OCI-LY7 (cell line): Measurements from ENCODE around the gene FGD4.

Experiments used
- EZH2phosphoT487 ChIP-seq: fragments of 200-600 bp; sonication (generic); IDR thresholded peaks from 2 replicates; pipeline ENCODE4 v1.6.1; 2018; ENCODE audit warnings: low read depth, borderline replicate concordance, mild to moderate bottlenecking, mixed run types, antibody characterized with exemption, low read length, moderate library complexity, mixed read lengths
- TF ChIP-seq, protein P1 (sequence below): fragments of 200-600 bp; sonication (generic); conservative IDR thresholded peaks from 2 replicates; pipeline ENCODE4 v1.5.1; 2014; ENCODE audit warnings: mild to moderate bottlenecking, antibody characterized with exemption, low read length, moderate library complexity, mixed read lengths

DNA sequence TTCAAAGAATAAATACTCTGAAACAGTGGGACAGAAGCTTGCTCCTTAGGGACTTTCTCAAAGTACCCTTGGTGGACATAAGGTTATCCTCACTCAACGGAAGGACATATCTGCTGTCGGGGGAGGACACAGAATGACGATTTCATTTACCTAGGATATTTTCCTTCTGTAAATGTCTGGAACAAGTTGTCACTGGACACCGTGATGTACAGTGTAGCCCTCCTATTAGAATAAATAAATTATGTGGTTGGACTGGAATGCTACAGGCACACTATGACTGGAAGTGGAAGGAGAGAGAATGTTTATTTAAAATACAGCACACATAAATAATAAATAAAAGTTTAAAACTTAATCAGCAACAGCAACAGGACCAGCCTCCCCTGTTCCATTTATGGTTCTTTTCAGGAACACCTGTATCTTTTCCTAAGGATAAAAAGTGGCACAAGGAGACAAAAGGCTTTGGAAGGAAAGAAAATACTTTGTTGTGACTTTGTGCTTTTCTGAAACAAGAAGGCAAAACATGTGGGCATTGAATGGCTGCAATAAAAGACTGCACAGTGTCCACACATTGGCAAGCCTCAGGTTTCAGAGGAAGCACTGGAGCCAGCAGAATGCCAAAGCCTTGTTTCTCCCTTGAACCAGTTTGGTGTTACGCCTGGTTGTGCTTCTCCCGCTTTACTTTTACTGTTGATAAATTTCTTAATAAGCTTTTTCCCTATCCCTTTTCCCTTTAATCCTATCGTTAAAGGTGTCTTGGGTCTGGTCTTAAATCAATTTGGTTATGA, 36.8 kb downstream of the FGD4 start:
- TF ChIP-seq EZH2phosphoT487: no peak
- TF ChIP-seq, protein P1, sequence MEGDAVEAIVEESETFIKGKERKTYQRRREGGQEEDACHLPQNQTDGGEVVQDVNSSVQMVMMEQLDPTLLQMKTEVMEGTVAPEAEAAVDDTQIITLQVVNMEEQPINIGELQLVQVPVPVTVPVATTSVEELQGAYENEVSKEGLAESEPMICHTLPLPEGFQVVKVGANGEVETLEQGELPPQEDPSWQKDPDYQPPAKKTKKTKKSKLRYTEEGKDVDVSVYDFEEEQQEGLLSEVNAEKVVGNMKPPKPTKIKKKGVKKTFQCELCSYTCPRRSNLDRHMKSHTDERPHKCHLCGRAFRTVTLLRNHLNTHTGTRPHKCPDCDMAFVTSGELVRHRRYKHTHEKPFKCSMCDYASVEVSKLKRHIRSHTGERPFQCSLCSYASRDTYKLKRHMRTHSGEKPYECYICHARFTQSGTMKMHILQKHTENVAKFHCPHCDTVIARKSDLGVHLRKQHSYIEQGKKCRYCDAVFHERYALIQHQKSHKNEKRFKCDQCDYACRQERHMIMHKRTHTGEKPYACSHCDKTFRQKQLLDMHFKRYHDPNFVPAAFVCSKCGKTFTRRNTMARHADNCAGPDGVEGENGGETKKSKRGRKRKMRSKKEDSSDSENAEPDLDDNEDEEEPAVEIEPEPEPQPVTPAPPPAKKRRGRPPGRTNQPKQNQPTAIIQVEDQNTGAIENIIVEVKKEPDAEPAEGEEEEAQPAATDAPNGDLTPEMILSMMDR: no peak
